Sigmoid colon (tissue), 7 donors: Measurements from ENCODE around the gene TUBB8. TPM values are rescaled to one million over a fixed set of nuclear protein-coding genes. Genes with fewer than 3 reads are reported as not detected.
"Not testable (repeated sequence)": the region's sequence is repeated elsewhere in the genome, so short reads cannot be mapped to it uniquely, and the experiment has no call there.

Experiments used
- DNase-seq: peaks from one replicate; pipeline ENCODE4 v3.0.0-alpha.2; 2019
- H3K27ac ChIP-seq, 4 donors: fragments of 200-600 bp; sonication (generic); one replicate each; pipeline ENCODE4 v1.5.1; 2016 to 2019; ENCODE audit warnings: mild to moderate bottlenecking in 1 of 4
- H3K27me3 ChIP-seq, 3 donors: fragments of 200-600 bp; sonication (generic); one replicate each; pipeline ENCODE4 v1.5.1; 2019; ENCODE audit warnings: mild to moderate bottlenecking in 1 of 3
- H3K36me3 ChIP-seq, 4 donors: fragments of 200-600 bp; sonication (generic); one replicate each; pipeline ENCODE4 v1.5.1; 2016 to 2019
- H3K4me1 ChIP-seq, 4 donors: fragments of 200-600 bp; sonication (generic); one replicate each; pipeline ENCODE4 v1.5.1; 2017 to 2019
- H3K4me3 ChIP-seq, 4 donors: fragments of 200-600 bp; sonication (generic); one replicate each; pipeline ENCODE4 v1.5.1; 2017 to 2019; ENCODE audit warnings: mild to moderate bottlenecking in 2 of 4, moderate library complexity in 1 of 4
- H3K9me3 ChIP-seq, 4 donors: fragments of 200-600 bp in 3 of 4; sonication (generic) in 3 of 4; one replicate each; pipeline versions ENCODE4 v1.5.1 to v1.6.1; 2013 to 2019
- CTCF ChIP-seq, 4 experiments: fragments of 450-650 bp in 3 of 4; fragments of 200-600 bp in 1 of 4; IDR thresholded peaks; one replicate each; pipeline ENCODE4 v1.5.1; 2016 to 2019; ENCODE audit warnings: antibody characterized with exemption in 4 of 4, mild to moderate bottlenecking in 3 of 4, moderate library complexity in 2 of 4
- EP300 ChIP-seq, 4 donors: sonication (generic); formaldehyde crosslinking; IDR thresholded peaks; one replicate each; pipeline ENCODE4 v1.6.1; 2017; ENCODE audit warnings: antibody characterized with exemption in 4 of 4
- POLR2A ChIP-seq, 2 donors: fragments of 450-650 bp; IDR thresholded peaks; one replicate each; pipeline ENCODE4 v1.6.1; 2016; ENCODE audit warnings: antibody characterized with exemption in 2 of 2, mild to moderate bottlenecking in 2 of 2, moderate library complexity in 2 of 2
- POLR2AphosphoS5 ChIP-seq, 4 donors: sonication (generic); formaldehyde crosslinking; IDR thresholded peaks; one replicate each; pipeline ENCODE4 v1.6.1; 2017; ENCODE audit warnings: antibody characterized with exemption in 4 of 4
- WGBS, 2 donors: extraction: QIAGEN DNeasy Blood & Tissue Kit; methylation state at CpG; one replicate each; pipeline ENCODE4 v1.1.7; 2013; 5-methylcytosine and 5-hydroxymethylcytosine counted together
- intact Hi-C: fragments of 100-400 bp; cut with DNase I; formaldehyde crosslinking; loops from one replicate; pipeline ENCODE4 v1.15.1; 2023
- polyA plus RNA-seq, 3 donors: library from polyadenylated mRNA; stranded (reverse); fragments of 200-250 nt; gene quantifications; one replicate each; pipeline ENCODE4 v1.2.3, GENCODE V29; 2013
- total RNA-seq, 4 donors: library from RNA; depleted of rRNA; stranded (reverse); fragments of >200 nt; gene quantifications; one replicate each; pipeline ENCODE4 v1.1.0, GENCODE V29; 2016
- donor health status: healthy with polysubstance abuse.
- donor health status: Bipolar disorder and iron deficiency.
- donor health status: healthy.

TUBB8 gene
- total and polyA plus RNA-seq, 7 donors, result 0.55 to 0.66 TPM; not detected in 5

GRCh38 chr10:80477-81105 lies 31.5 kb upstream of the TUBB8 start:
- Histone ChIP-seq H3K27ac (no peak overlapping the region), H3K4me1 (no peaks in the 10 kb centered on the region), H3K27me3 (peaks cover 0 to 9% (median 5%) of the 10 kb centered on the region in 3 donors), H3K36me3 (no peaks in the 10 kb centered on the region), H3K9me3 (no peaks in the 10 kb centered on the region), H3K4me3 (no peak overlapping the region)
- 60 to 78% methylated on average over 7 of the region's 7 CpGs for WGBS, 2 donors
- intact Hi-C loops, result no loop called here
- DNase-seq, result no peak
- no peak for TF ChIP-seq POLR2A (IDR thresholded peaks at IDR 0.05)
- no peak for TF ChIP-seq CTCF (IDR thresholded peaks at IDR 0.05)
- no peak for TF ChIP-seq EP300 (IDR thresholded peaks at IDR 0.05)
- no peak for TF ChIP-seq POLR2AphosphoS5 (IDR thresholded peaks at IDR 0.05)

GRCh38 chr10:79532-80215 lies 30.6 kb upstream of the TUBB8 start:
- Histone ChIP-seq H3K36me3 (no peaks in the 10 kb centered on the region), H3K27ac (no peak overlapping the region), H3K4me1 (no peaks in the 10 kb centered on the region), H3K9me3 (no peaks in the 10 kb centered on the region), H3K4me3 (no peak overlapping the region), H3K27me3 (peaks cover 0 to 9% (median 5%) of the 10 kb centered on the region in 3 donors)
- intact Hi-C loops, result no loop called here
- no peak for DNase-seq
- 80 to 85% methylated on average over 4 of the region's 4 CpGs for WGBS, 2 donors
- no peak for TF ChIP-seq POLR2A (IDR thresholded peaks at IDR 0.05)
- no peak for TF ChIP-seq CTCF (IDR thresholded peaks at IDR 0.05)

- no peaks in the 10 kb centered on the region for H3K36me3 ChIP-seq
- intact Hi-C loops, result no loop called here
- peaks cover 0 to 7% (median 3%) of the 10 kb centered on the region in 4 donors for H3K4me1 ChIP-seq
- H3K27me3 ChIP-seq, result peaks cover 0 to 9% (median 5%) of the 10 kb centered on the region in 3 donors
- H3K9me3 ChIP-seq, result no peaks in the 10 kb centered on the region
- H3K27ac ChIP-seq, result no peak overlapping the region
- WGBS, 2 donors, result 91 to 92% methylated on average over 12 of the region's 12 CpGs
- DNase-seq, result no peak
- no peak overlapping the region for H3K4me3 ChIP-seq
- no peak for TF ChIP-seq EP300 (IDR thresholded peaks at IDR 0.05)
- TF ChIP-seq POLR2AphosphoS5 (IDR thresholded peaks at IDR 0.05), result no peak
- no peak for TF ChIP-seq CTCF (IDR thresholded peaks at IDR 0.05)
- TF ChIP-seq POLR2A (IDR thresholded peaks at IDR 0.05), result no peak
Measured at GRCh38 chr10:78556-78955, 29.5 kb upstream of the TUBB8 start.

GRCh38 chr10:74266-74621 lies 25.1 kb upstream of the TUBB8 start:
- peak overlapping the region in 3 of 4 donors; percentile 35 to 56 (median 50) for H3K4me3 ChIP-seq
- H3K27ac ChIP-seq, H3K27me3 ChIP-seq, DNase-seq, intact Hi-C loops, H3K4me1 ChIP-seq, H3K36me3 ChIP-seq, H3K9me3 ChIP-seq: not testable (repeated sequence)
- 36 to 37% methylated on average over 17 of the region's 17 CpGs for WGBS, 2 donors

- intact Hi-C loops, result not testable (repeated sequence)
Measured at GRCh38 chr10:73543-74265, 24.6 kb upstream of the TUBB8 start.

GRCh38 chr10:68156-68555 lies 19.1 kb upstream of the TUBB8 start:
- intact Hi-C loops, H3K4me3 ChIP-seq, H3K9me3 ChIP-seq, DNase-seq, H3K4me1 ChIP-seq, H3K27me3 ChIP-seq, H3K27ac ChIP-seq, H3K36me3 ChIP-seq: not testable (repeated sequence)
- WGBS, 2 donors, result 71 to 80% methylated on average over 5 of the region's 5 CpGs

More at GRCh38 chr10:73543-74265, 24.6 kb upstream of the TUBB8 start:
- not testable (repeated sequence) for H3K36me3 ChIP-seq, H3K27me3 ChIP-seq, H3K27ac ChIP-seq, H3K9me3 ChIP-seq, H3K4me1 ChIP-seq
- H3K4me3 ChIP-seq, result peak overlapping the region; percentile 35 to 56 (median 47)
- 6 to 7% methylated on average over 65 of the region's 65 CpGs for WGBS, 2 donors
- peak; percentile 65 for DNase-seq
- peak; percentile 17 to 57 (median 32) for TF ChIP-seq CTCF (IDR thresholded peaks at IDR 0.05)

GRCh38 chr10:49926-50325 lies 830 bp upstream of the TUBB8 start:
- H3K9me3 ChIP-seq, intact Hi-C loops, H3K27ac ChIP-seq, H3K4me1 ChIP-seq, H3K4me3 ChIP-seq, H3K27me3 ChIP-seq, H3K36me3 ChIP-seq, DNase-seq: not testable (repeated sequence)
- WGBS, 2 donors, result 61 to 83% methylated on average over 2 of the region's 2 CpGs

- H3K9me3 ChIP-seq, DNase-seq, H3K27me3 ChIP-seq, H3K27ac ChIP-seq, H3K36me3 ChIP-seq, H3K4me3 ChIP-seq, intact Hi-C loops, H3K4me1 ChIP-seq: not testable (repeated sequence)
- WGBS, 2 donors, result 86 to 90% methylated on average over 16 of the region's 16 CpGs
Measured at GRCh38 chr10:47864-48263, 1.2 kb downstream of the TUBB8 start.
